Measurements from ENCODE around the gene B4GALT6. TPM values are rescaled to one million over a fixed set of nuclear protein-coding genes. Genes with fewer than 3 reads are reported as not detected.

B4GALT6 gene
- total RNA-seq, 2 experiments from 2014 or later: 1.7 to 2.4 TPM

GRCh38 chr18:31636387-31636786 is 48.0 kb downstream of the B4GALT6 start:
- intact Hi-C loops (cut with micrococcal nuclease): no loop called here
- H3K4me1 Mint-ChIP-seq (ENCODE audit: low read depth): peaks cover 15% of the 10 kb centered on the region
- TF ChIP-seq CTCF (IDR thresholded peaks at IDR 0.05): no peak
- ATAC-seq (no peak), DNase-seq (no peak)
- no peaks in the 10 kb centered on the region for H3K36me3 Mint-ChIP-seq (ENCODE audit: low read depth)
- no peak overlapping the region for H3K27ac Mint-ChIP-seq
- peaks cover 4% of the 10 kb centered on the region for H3K27me3 Mint-ChIP-seq
- H3K4me3 Mint-ChIP-seq: no peak overlapping the region
- H3K9me3 Mint-ChIP-seq: no peaks in the 10 kb centered on the region
- CTCF ChIA-PET: no interaction called here
- POLR2A ChIA-PET: no interaction called here

- no peak for TF ChIP-seq CTCF (IDR thresholded peaks at IDR 0.05)
- Mint-ChIP-seq H3K4me1 (ENCODE audit: low read depth) (peaks cover 15% of the 10 kb centered on the region), H3K4me3 (no peak overlapping the region), H3K27ac (no peak overlapping the region), H3K27me3 (peaks cover 4% of the 10 kb centered on the region), H3K36me3 (ENCODE audit: low read depth) (no peaks in the 10 kb centered on the region), H3K9me3 (no peaks in the 10 kb centered on the region)
- CTCF ChIA-PET: no interaction called here
- peak; percentile 96 for ATAC-seq
- intact Hi-C loops (cut with micrococcal nuclease): no loop called here
- DNase-seq: peak; percentile 27
- POLR2A ChIA-PET: no interaction called here
These were observed 50.1 kb downstream of the B4GALT6 start for GRCh38 chr18:31634331-31634713.

- no peak for ATAC-seq
- Mint-ChIP-seq H3K27ac (no peak overlapping the region), H3K36me3 (ENCODE audit: low read depth) (no peaks in the 10 kb centered on the region), H3K9me3 (no peaks in the 10 kb centered on the region), H3K4me3 (no peak overlapping the region), H3K4me1 (ENCODE audit: low read depth) (peaks cover 15% of the 10 kb centered on the region), H3K27me3 (peaks cover 4% of the 10 kb centered on the region)
- intact Hi-C loops (cut with micrococcal nuclease): no loop called here
- POLR2A ChIA-PET: no interaction called here
- CTCF ChIA-PET: no interaction called here
- no peak for DNase-seq
- no peak for TF ChIP-seq CTCF (IDR thresholded peaks at IDR 0.05)
These were observed 50.7 kb downstream of the B4GALT6 start for GRCh38 chr18:31633392-31634330.

- ChIA-PET CTCF (no interaction called here), POLR2A (no interaction called here)
- no peaks in the 10 kb centered on the region for H3K9me3 Mint-ChIP-seq
- no peak for TF ChIP-seq CTCF (IDR thresholded peaks at IDR 0.05)
- intact Hi-C loops (cut with micrococcal nuclease): no loop called here
- H3K4me3 Mint-ChIP-seq: no peak overlapping the region
- peaks cover 4% of the 10 kb centered on the region for H3K27me3 Mint-ChIP-seq
- peaks cover 15% of the 10 kb centered on the region for H3K4me1 Mint-ChIP-seq (ENCODE audit: low read depth)
- ATAC-seq (no peak), DNase-seq (no peak)
- no peaks in the 10 kb centered on the region for H3K36me3 Mint-ChIP-seq (ENCODE audit: low read depth)
- no peak overlapping the region for H3K27ac Mint-ChIP-seq
These were observed 52.0 kb downstream of the B4GALT6 start for GRCh38 chr18:31632356-31632755.

GRCh38 chr18:31631526-31631925 is 52.9 kb downstream of the B4GALT6 start:
- H3K27me3 Mint-ChIP-seq: peaks cover 4% of the 10 kb centered on the region
- intact Hi-C loops (cut with micrococcal nuclease): no loop called here
- no peak for ATAC-seq
- POLR2A ChIA-PET: no interaction called here
- no peaks in the 10 kb centered on the region for H3K9me3 Mint-ChIP-seq
- no peak for DNase-seq
- no peaks in the 10 kb centered on the region for H3K36me3 Mint-ChIP-seq (ENCODE audit: low read depth)
- H3K4me3 Mint-ChIP-seq: no peak overlapping the region
- H3K4me1 Mint-ChIP-seq (ENCODE audit: low read depth): peaks cover 15% of the 10 kb centered on the region
- H3K27ac Mint-ChIP-seq: no peak overlapping the region
- no peak for TF ChIP-seq CTCF (IDR thresholded peaks at IDR 0.05)
- CTCF ChIA-PET: no interaction called here
